Activated CD8-positive, alpha-beta memory T cell treated with anti-CD3 and anti-CD28 coated beads, Interleukin-2, amount 10 ng/mL, durations not matched to agents 7 days and 5 days (primary cell): ENCODE measurements around the gene LZTR1. TPM values are rescaled to one million over a fixed set of nuclear protein-coding genes. Genes with fewer than 3 reads are reported as not detected.
"Not testable (repeated sequence)": the region's sequence is repeated elsewhere in the genome, so short reads cannot be mapped to it uniquely, and the experiment has no call there.

ENCODE experiments used
- ATAC-seq: fragments of 150-1000 bp; cut with Tn5 transposase; one replicate; pipeline ENCODE4 v1.10.0; 2021; ENCODE audit warnings: moderate library complexity
- CTCF ChIA-PET: fragments of 350-600 bp; sonication (Branson Sonifier 250); formaldehyde crosslinking; loops from one replicate; lab custom pipeline; 2021; ENCODE audit warnings: antibody characterized with exemption; lab: Charles Lee
- DNase-seq: peaks from one replicate; pipeline ENCODE4 v3.0.0-alpha.2; 2020
- H3K27ac Mint-ChIP-seq: one replicate; pipeline ENCODE4 v1.8.0; 2021; ENCODE audit warnings: mild to moderate bottlenecking, mixed read lengths
- H3K27me3 Mint-ChIP-seq: one replicate; pipeline ENCODE4 v1.8.0; 2021; ENCODE audit warnings: mixed read lengths
- H3K36me3 Mint-ChIP-seq: one replicate; pipeline ENCODE4 v1.8.0; 2021; ENCODE audit warnings: mild to moderate bottlenecking, mixed read lengths
- H3K4me1 Mint-ChIP-seq: one replicate; pipeline ENCODE4 v1.8.0; 2021; ENCODE audit warnings: mixed read lengths
- H3K4me3 Mint-ChIP-seq: one replicate; pipeline ENCODE4 v1.8.0; 2021; ENCODE audit warnings: mild to moderate bottlenecking, moderate library complexity, mixed read lengths
- H3K9me3 Mint-ChIP-seq: one replicate; pipeline ENCODE4 v1.8.0; 2022; ENCODE audit warnings: low read depth, mixed read lengths
- total RNA-seq, 2 experiments: library from RNA; stranded (reverse); gene quantifications; one replicate each; pipeline ENCODE4 v1.2.3, GENCODE V29; 2021

LZTR1 gene
- 10 to 100 TPM; 69.3 to 78.0 TPM for total RNA-seq

DNA sequence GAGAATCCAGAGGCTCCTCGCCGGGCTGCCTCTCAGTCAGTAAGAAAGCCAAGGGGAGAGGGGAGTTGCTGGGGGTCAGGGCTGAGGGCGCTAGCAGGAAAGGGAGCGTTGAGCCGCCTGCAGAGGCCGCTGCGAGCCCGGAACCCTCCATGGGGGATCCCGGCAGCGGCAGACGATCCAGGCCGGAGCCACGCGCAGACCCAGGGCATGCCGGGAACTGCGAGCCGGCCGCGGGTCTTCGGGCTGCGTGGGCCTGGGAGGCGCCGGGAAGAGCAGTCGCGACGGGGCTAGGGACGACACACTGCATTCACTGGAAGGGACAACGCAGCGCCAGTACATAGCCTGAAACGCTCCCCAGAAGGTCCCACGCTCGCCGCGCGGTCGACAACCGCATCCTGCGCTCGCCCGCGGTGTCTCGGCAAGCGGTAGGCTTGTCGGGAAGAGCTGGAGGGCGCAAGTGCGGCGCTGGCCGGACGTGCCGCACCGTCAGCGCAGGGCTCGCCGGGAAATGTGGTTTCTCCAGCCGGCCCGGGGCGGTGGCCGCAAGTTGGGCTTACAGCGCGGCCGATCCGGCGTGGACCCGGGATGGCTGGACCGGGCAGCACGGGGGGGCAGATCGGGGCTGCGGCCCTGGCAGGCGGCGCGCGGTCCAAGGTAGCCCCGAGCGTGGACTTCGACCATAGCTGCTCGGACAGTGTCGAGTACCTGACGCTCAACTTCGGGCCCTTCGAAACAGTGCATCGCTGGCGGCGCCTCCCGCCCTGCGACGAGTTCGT lies at the start of gene LZTR1:
LZTR1 (plus strand) TSS at position 511 of the 776 bp plus-strand sequence; CDS start at position 586, 75 bp downstream.
- CTCF ChIA-PET: interaction anchor here (0.7 to 1.6 kb wide), 7 partner anchors 8 to 74 kb away, joined by 3 to 5 read pairs (median 3); no protein-coding TSS in a partner anchor
- ATAC-seq: peak; percentile 81
- Mint-ChIP-seq H3K36me3 (peaks cover 6% of the 10 kb centered on the region), H3K27ac (peak within 1 kb of the TSS; percentile 90), H3K4me1 (peaks cover 36% of the 10 kb centered on the region), H3K27me3 (no peaks in the 10 kb centered on the region), H3K9me3 (peaks cover 4% of the 10 kb centered on the region), H3K4me3 (peak within 1 kb of the TSS; percentile 92)
- peak; percentile 86 for DNase-seq

DNA sequence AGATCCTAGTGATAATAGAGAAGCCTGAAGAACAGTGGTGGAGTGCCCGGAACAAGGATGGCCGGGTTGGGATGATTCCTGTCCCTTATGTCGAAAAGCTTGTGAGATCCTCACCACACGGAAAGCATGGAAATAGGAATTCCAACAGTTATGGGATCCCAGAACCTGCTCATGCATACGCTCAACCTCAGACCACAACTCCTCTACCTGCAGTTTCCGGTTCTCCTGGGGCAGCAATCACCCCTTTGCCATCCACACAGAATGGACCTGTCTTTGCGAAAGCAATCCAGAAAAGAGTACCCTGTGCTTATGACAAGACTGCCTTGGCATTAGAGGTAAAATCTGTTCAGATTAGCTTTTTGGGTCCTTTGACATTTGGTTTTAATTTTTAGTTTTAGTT lies 48.2 kb upstream of the LZTR1 start:
- no peak overlapping the region for H3K4me3 Mint-ChIP-seq
- CTCF ChIA-PET: interaction anchor here (1.0 kb wide), 1 partner anchor 28 kb away, joined by 3 read pairs; no protein-coding TSS in a partner anchor
- ATAC-seq (no peak), DNase-seq (no peak)
- H3K4me1 Mint-ChIP-seq: peaks cover 23% of the 10 kb centered on the region
- H3K36me3 Mint-ChIP-seq: peaks cover 47% of the 10 kb centered on the region
- no peaks in the 10 kb centered on the region for H3K9me3 Mint-ChIP-seq
- no peaks in the 10 kb centered on the region for H3K27me3 Mint-ChIP-seq
- H3K27ac Mint-ChIP-seq: no peak overlapping the region

DNA sequence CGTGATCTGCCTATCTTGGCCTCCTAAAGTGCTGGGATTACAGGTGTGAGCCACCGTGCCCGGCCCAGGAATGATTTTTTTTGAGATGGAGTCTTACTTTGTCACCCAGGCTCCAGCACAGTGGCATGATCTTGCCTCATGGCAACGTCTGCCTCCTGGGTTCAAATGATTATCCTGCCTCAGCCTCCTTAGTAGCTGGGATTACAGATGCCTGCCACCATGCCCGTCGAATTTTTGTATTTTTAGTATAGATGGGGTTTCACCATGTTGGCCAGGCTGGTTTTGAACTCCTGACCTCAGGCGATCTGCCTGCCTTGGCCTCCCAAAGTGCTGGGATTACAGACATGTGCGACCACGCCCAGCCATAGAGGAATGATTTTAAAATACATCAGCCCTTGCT lies 47.0 kb upstream of the LZTR1 start:
- H3K27me3 Mint-ChIP-seq, ATAC-seq, H3K27ac Mint-ChIP-seq, H3K4me3 Mint-ChIP-seq, DNase-seq, H3K9me3 Mint-ChIP-seq: not testable (repeated sequence)
- H3K36me3 Mint-ChIP-seq: peaks cover 44% of the 10 kb centered on the region
- CTCF ChIA-PET: interaction anchor here (1.0 kb wide), 1 partner anchor 26 kb away, joined by 3 read pairs; no protein-coding TSS in a partner anchor
- H3K4me1 Mint-ChIP-seq: peaks cover 25% of the 10 kb centered on the region

DNA sequence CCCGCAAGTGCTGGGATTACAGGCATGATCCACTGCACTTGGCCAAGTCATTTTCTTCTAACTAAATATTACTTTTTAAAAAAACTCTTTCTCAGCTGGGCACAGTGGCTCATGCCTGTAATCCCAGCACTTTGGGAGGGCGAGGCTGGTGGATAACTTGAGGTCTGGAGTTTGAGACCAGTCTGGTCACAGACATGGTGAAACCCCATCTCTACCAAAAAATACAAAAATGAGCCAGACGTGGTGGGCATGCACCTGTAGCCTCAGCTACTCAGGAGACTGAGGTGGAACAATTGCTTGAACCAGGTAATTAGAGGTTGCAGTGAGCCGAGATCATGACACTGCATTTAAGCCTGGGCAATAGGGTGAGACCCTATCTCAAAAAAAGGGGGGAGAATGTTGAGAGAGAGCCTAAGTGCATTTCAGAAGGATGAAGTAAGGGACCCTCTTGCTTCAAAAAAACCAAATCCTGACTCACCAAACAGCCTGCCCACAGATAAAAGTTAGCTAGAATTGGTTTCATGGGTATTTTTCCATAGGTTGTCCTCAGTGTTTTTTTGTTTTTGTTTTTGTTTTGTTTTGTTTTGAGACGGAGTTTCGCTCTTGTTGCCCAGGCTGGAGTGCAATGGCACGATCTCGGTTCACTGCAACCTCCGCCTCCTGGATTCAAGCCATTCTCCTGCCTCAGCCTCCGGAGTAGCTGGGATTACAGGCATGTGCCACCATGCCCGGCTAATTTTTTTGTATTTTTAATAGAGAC lies 46.1 kb upstream of the LZTR1 start:
- H3K4me3 Mint-ChIP-seq, CTCF ChIA-PET, H3K9me3 Mint-ChIP-seq, H3K27ac Mint-ChIP-seq, H3K27me3 Mint-ChIP-seq, ATAC-seq, DNase-seq: not testable (repeated sequence)
- Mint-ChIP-seq H3K4me1 (peaks cover 31% of the 10 kb centered on the region), H3K36me3 (peaks cover 48% of the 10 kb centered on the region)

DNA sequence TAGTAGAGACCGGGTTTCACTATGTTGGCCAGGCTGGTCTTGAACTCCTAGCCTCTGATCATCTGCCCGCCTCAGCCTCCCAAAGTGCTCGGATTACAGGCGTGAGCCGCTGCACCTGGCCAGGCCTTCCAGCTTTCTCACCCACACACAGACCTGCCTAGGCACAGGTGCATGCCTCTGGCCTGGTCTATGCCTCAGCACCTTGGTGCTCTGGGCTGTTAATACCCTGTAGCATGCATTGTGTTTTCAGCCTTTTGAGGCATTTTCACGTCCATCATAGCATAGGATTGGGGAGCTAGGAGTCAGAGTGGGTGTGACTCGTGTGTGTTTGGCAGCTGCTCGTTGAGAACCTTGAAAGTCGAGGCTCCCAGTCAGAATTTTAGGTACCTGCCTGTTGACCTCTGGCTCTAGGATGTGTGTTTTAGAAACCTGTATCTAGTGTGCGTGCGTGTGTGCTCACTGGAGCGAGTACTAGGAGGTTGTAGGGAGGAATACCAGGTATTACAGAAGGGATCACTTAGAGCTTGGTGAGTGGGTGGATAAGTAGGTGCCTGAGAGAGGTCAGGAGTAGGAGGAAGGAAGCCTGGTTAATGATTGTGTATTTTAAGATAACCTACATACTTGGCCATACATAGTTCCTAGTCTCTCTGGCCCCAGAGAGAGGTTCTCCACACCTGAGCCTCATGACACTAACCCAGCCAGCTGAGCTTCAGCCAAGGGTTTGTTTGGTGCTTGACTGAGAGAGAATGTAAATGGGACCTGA lies 44.9 kb upstream of the LZTR1 start:
- Mint-ChIP-seq H3K27me3 (no peaks in the 10 kb centered on the region), H3K36me3 (peaks cover 53% of the 10 kb centered on the region), H3K27ac (no peak overlapping the region), H3K4me1 (peaks cover 35% of the 10 kb centered on the region), H3K9me3 (no peaks in the 10 kb centered on the region), H3K4me3 (no peak overlapping the region)
- DNase-seq: no peak
- ATAC-seq: no peak
- CTCF ChIA-PET: interaction anchor here (1.0 to 2.1 kb wide), 2 partner anchors 9 to 15 kb away, joined by 3 to 14 read pairs; no protein-coding TSS in a partner anchor

DNA sequence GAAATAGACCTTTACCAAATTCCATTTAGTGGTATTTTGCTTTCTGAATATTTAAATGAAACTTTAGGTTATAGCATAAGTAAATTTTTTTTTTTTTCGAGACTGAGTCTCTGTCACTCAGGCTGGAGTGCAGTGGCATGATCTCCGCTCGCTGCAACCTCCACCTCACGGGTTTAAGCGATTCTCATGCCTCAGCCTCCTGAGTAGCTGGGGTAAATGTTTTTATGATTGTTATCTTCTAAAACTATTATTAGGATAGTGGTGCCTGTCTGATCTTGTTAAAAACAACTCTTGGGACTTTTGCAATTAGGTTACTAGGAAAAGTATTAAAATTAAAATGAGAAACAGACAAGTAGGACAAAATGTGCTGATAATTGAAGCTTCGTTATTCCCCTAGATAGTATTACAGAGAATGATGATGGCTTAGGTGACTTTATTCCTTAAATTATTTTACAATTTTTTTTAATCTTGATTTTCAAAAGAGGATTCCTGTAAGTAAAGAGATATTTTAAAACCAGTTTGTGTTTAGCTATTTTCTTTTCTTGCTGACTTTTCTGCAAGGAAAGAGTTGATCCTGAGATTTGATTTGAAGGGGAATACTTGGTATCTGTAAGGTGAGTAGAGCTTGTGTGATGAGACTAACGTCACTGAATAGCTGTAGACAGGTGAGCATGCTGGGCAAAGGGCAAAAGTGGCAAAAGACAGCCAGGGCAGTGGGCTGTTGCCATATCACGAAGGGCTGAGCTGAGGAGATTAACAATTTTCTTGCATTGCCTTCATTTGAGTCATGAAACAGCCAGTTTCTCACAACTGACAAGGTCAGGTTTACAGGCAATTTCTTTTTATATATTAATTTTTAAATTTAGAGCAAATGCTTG lies 44.1 kb upstream of the LZTR1 start:
- Mint-ChIP-seq H3K27me3 (no peaks in the 10 kb centered on the region), H3K27ac (no peak overlapping the region), H3K9me3 (no peaks in the 10 kb centered on the region), H3K4me1 (peaks cover 40% of the 10 kb centered on the region), H3K4me3 (no peak overlapping the region), H3K36me3 (peaks cover 58% of the 10 kb centered on the region)
- CTCF ChIA-PET: interaction anchor here (1.0 to 2.1 kb wide), 2 partner anchors 10 to 16 kb away, joined by 3 to 14 read pairs; no protein-coding TSS in a partner anchor
- DNase-seq (no peak), ATAC-seq (no peak)

DNA sequence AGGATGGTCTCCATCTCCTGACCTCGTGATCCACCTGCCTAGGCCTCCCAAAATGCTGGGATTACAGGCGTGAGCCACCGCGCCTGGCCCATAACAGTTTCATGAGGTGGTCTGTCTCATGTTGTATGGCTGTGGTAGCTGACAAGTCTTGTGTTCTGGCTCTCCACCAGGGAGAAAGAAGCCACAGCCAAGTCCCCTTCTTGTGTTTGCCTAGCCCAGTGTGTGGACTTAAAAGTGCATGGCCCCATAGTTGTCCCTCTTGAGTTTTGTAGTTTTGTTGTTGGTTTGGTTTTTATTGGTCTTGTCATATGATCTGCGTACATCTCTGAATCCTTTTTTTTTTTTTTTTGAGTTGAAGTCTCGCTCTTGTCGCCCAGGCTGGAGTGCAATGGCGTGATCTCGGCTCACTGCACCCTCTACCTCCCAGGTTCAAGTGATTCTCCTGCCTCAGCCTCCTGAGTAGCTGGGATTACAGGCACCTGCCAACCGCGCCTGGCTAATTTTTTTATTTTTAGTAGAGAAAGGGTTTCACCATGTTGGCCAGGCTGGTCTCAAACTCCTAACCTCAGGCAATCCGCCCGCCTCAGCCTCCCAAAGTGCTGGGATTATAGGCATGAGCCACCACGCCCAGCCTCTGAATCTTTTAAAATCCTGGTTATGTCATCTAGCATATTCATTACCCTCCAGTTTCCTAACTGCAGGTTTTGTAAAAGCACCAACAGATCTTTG lies 42.5 kb upstream of the LZTR1 start:
- H3K9me3 Mint-ChIP-seq, DNase-seq, H3K27me3 Mint-ChIP-seq, CTCF ChIA-PET, H3K4me3 Mint-ChIP-seq, ATAC-seq, H3K27ac Mint-ChIP-seq: not testable (repeated sequence)
- Mint-ChIP-seq H3K36me3 (peaks cover 56% of the 10 kb centered on the region), H3K4me1 (peaks cover 42% of the 10 kb centered on the region)

DNA sequence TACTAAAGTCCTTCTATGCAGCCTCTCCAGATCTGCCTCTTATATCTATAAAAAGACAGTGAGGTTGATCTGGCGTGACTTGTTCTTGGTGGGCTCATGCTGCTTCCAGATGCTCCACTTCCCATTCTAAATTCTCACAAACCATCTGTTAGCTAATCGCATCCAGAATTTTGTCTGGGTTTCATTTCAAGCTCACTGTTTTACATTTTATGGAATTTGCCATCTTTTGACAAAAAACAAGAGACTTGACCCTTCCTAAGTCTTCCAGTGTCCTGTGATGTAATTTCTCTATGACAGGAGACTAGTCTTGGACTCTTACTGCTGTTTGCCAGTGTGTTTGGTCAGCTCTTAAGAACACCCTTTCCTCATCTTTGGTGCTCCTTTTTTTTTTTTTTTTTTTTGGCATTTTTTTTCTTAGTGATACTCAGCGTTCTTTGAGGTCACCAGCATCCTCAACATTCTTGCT lies 41.9 kb upstream of the LZTR1 start:
- Mint-ChIP-seq H3K36me3 (peaks cover 53% of the 10 kb centered on the region), H3K27me3 (no peaks in the 10 kb centered on the region), H3K4me1 (peaks cover 42% of the 10 kb centered on the region), H3K27ac (no peak overlapping the region), H3K9me3 (no peaks in the 10 kb centered on the region), H3K4me3 (no peak overlapping the region)
- DNase-seq (no peak), ATAC-seq (no peak)
- CTCF ChIA-PET: no interaction called here

DNA sequence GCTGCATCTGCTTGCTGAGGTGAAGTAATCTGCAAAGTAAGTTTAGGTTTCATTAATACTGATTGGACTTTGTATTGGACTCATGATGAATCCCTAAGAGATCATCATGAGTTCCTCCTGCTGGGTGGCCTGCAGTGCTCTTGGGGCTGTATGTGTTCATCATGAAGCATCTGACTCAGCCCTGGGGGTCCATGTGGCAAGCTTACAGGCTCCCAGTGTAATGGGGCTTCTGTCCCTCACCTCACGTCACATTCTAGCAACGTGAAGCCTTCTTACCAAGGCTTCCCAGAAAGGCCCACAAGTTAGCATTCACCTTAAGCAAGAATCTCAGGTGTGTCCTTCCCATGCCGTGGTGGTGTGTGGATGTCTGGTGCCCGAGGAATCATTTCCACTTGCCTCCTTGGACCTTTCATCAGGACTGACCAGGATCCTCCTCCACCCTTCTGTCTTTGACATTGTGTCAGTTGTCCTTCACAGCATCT lies 41.2 kb upstream of the LZTR1 start:
- peaks cover 53% of the 10 kb centered on the region for H3K36me3 Mint-ChIP-seq
- DNase-seq (no peak), ATAC-seq (no peak)
- CTCF ChIA-PET: interaction anchor here (1.7 kb wide), 1 partner anchor 24 kb away, joined by 6 read pairs; the partner anchor contains the start of gene CRKL
- H3K27ac Mint-ChIP-seq: no peak overlapping the region
- H3K27me3 Mint-ChIP-seq: no peaks in the 10 kb centered on the region
- no peak overlapping the region for H3K4me3 Mint-ChIP-seq
- H3K4me1 Mint-ChIP-seq: peaks cover 44% of the 10 kb centered on the region
- no peaks in the 10 kb centered on the region for H3K9me3 Mint-ChIP-seq

DNA sequence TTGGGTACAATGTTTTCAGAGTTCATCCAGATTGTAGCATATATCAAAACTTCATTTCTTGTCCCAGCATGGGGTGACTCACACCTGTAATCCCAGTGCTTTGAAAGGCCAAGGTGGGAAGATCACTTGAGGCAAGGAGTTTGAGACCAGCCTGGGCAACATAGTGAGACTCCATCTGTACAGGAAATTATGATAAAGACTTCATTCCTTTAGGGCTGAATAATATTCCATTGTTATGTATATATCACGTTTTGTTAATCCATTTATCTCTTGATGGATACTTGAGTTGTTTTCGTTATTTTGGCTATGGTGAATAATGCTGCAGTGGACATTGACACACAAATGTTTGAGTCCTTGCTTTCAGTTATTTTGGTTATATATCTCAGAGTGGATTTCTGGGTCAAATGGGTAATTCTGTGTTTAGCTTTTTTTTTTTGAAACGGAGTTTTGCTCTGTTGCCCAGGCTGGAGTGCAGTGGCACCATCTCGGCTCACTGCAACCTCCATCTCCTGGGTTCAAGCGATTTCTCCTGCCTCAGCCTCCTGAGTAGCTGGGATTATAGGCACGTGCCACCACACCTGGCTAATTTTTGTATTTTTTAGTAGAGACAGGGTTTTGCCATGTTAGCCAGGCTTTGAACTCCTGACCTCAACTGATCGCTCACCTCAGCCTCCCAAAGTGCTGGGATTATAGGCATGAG lies 39.7 kb upstream of the LZTR1 start:
- Mint-ChIP-seq H3K36me3 (peaks cover 43% of the 10 kb centered on the region), H3K4me1 (peaks cover 43% of the 10 kb centered on the region)
- DNase-seq, H3K27ac Mint-ChIP-seq, H3K4me3 Mint-ChIP-seq, H3K9me3 Mint-ChIP-seq, ATAC-seq, H3K27me3 Mint-ChIP-seq: not testable (repeated sequence)
- CTCF ChIA-PET: interaction anchor here (1.7 kb wide), 1 partner anchor 25 kb away, joined by 6 read pairs; the partner anchor contains the start of gene CRKL
